Esophagus muscularis mucosa (tissue), 4 donors: ENCODE data around the gene ASPSCR1. TPM values are rescaled to one million over a fixed set of nuclear protein-coding genes. Genes with fewer than 3 reads are reported as not detected.

Source experiments
- DNase-seq: peaks from one replicate; pipeline ENCODE4 v3.0.0-alpha.2; 2017; ENCODE audit errors: extremely low spot score
- H3K27ac ChIP-seq, 4 donors: fragments of 200-600 bp; sonication (generic); replicated peaks in 1 of 4; 1 replicate in 3 of 4; 2 replicates in 1 of 4; pipeline ENCODE4 v1.5.1; 2016 to 2019; ENCODE audit warnings: mild to moderate bottlenecking in 1 of 4
- H3K27me3 ChIP-seq, 4 donors: fragments of 200-600 bp; sonication (generic); one replicate each; pipeline versions ENCODE4 v1.5.1 to v1.6.0; 2016 to 2019
- H3K36me3 ChIP-seq, 4 donors: fragments of 200-600 bp; sonication (generic); one replicate each; pipeline ENCODE4 v1.5.1; 2016 to 2019
- H3K4me1 ChIP-seq, 4 donors: fragments of 200-600 bp; sonication (generic); one replicate each; pipeline ENCODE4 v1.5.1; 2016 to 2019
- H3K4me3 ChIP-seq, 4 donors: fragments of 200-600 bp; sonication (generic); 1 replicate in 2 of 4; 2 replicates in 2 of 4; pipeline ENCODE4 v1.5.1; 2016 to 2019; ENCODE audit warnings: mild to moderate bottlenecking in 4 of 4, moderate library complexity in 1 of 4
- H3K9me3 ChIP-seq, 4 donors: fragments of 200-600 bp; sonication (generic); 1 replicate in 3 of 4; 2 replicates in 1 of 4; pipeline ENCODE4 v1.5.1; 2016 to 2019
- CTCF ChIP-seq, 3 experiments: fragments of 200-600 bp in 2 of 3; fragments of 450-650 bp in 1 of 3; sonication (generic) in 2 of 3; IDR thresholded peaks; one replicate each; pipeline ENCODE4 v1.5.1; 2017 to 2019; ENCODE audit warnings: antibody characterized with exemption in 3 of 3, mild to moderate bottlenecking in 2 of 3, moderate library complexity in 1 of 3
- EP300 ChIP-seq: sonication (generic); formaldehyde crosslinking; IDR thresholded peaks from one replicate; pipeline ENCODE4 v1.6.1; 2017; ENCODE audit warnings: antibody characterized with exemption
- POLR2A ChIP-seq: fragments of 450-650 bp; IDR thresholded peaks from one replicate; pipeline ENCODE4 v1.6.1; 2017; ENCODE audit warnings: antibody characterized with exemption, moderate library complexity, mild to moderate bottlenecking, low read depth
- POLR2AphosphoS5 ChIP-seq, 2 donors: sonication (generic); formaldehyde crosslinking; IDR thresholded peaks; one replicate each; pipeline ENCODE4 v1.6.1; 2017; ENCODE audit warnings: antibody characterized with exemption in 2 of 2
- WGBS: methylation state at CpG from one replicate; pipeline ENCODE4 v1.1.5; 2018; 5-methylcytosine and 5-hydroxymethylcytosine counted together
- intact Hi-C: fragments of 100-400 bp; cut with DNase I; formaldehyde crosslinking; loops from one replicate; pipeline ENCODE4 v1.15.1; 2023
- total RNA-seq, 4 donors: library from RNA; depleted of rRNA; stranded (reverse); fragments of >200 nt; gene quantifications; one replicate each; pipeline versions ENCODE4 v1.1.0 to v1.2.1, GENCODE V29; 2016

Gene ASPSCR1
- total RNA-seq, 4 donors from 2014 or later: 15.9 to 18.4 (median 17.3) TPM

GRCh38 chr17:81990836-81991683 lies 13.6 kb downstream of the ASPSCR1 start:
- peaks cover 8 to 54% (median 37%) of the 10 kb centered on the region in 4 donors for H3K36me3 ChIP-seq
- peaks cover 14 to 29% (median 23%) of the 10 kb centered on the region in 4 donors for H3K4me1 ChIP-seq
- TF ChIP-seq CTCF (IDR thresholded peaks at IDR 0.05) (no peak), EP300 (no peak), POLR2A (no peak), POLR2AphosphoS5 (IDR thresholded peaks at IDR 0.05) (no peak)
- intact Hi-C loops: no loop called here
- H3K9me3 ChIP-seq: no peaks in the 10 kb centered on the region
- no peak for DNase-seq
- peak overlapping the region; percentile 54 to 62 (median 56) for H3K27ac ChIP-seq
- 87% methylated on average over 17 of the region's 25 CpGs for WGBS
- H3K27me3 ChIP-seq: no peaks in the 10 kb centered on the region
- peak overlapping the region in 2 of 4 donors; percentile 22 to 27 for H3K4me3 ChIP-seq

- Histone ChIP-seq H3K27ac (peak overlapping the region; percentile 54 to 62 (median 56)), H3K36me3 (peaks cover under 1 to 54% (median 36%) of the 10 kb centered on the region in 4 donors), H3K9me3 (no peaks in the 10 kb centered on the region), H3K4me1 (peaks cover 14 to 29% (median 23%) of the 10 kb centered on the region in 4 donors), H3K4me3 (peak overlapping the region; percentile 13 to 38 (median 24)), H3K27me3 (no peaks in the 10 kb centered on the region)
- DNase-seq: no peak
- intact Hi-C loops: no loop called here
- no peak for TF ChIP-seq POLR2A
- TF ChIP-seq POLR2AphosphoS5 (IDR thresholded peaks at IDR 0.05): peak; percentile 5 to 28
- 48% methylated on average over 21 of the region's 31 CpGs for WGBS
These were observed 14.4 kb downstream of the ASPSCR1 start for GRCh38 chr17:81991684-81992305.

GRCh38 chr17:81992306-81993102 lies 15.1 kb downstream of the ASPSCR1 start:
- peak overlapping the region; percentile 54 to 62 (median 56) for H3K27ac ChIP-seq
- TF ChIP-seq CTCF (IDR thresholded peaks at IDR 0.05): no peak
- TF ChIP-seq POLR2A: no peak
- TF ChIP-seq POLR2AphosphoS5 (IDR thresholded peaks at IDR 0.05): no peak
- no peak for TF ChIP-seq EP300
- WGBS: 73% methylated on average over 10 of the region's 31 CpGs

GRCh38 chr17:81993729-81994592 lies 16.5 kb downstream of the ASPSCR1 start:
- intact Hi-C loops: no loop called here
- peaks cover 14 to 29% (median 23%) of the 10 kb centered on the region in 4 donors for H3K4me1 ChIP-seq

More at GRCh38 chr17:81992306-81993102, 15.1 kb downstream of the ASPSCR1 start:
- Histone ChIP-seq H3K4me3 (peak overlapping the region; percentile 13 to 38 (median 24)), H3K4me1 (peaks cover 14 to 29% (median 23%) of the 10 kb centered on the region in 4 donors), H3K27me3 (no peaks in the 10 kb centered on the region), H3K36me3 (peaks cover 0 to 51% (median 34%) of the 10 kb centered on the region in 4 donors), H3K9me3 (no peaks in the 10 kb centered on the region)
- DNase-seq: no peak
- intact Hi-C loops: no loop called here

More at GRCh38 chr17:81993729-81994592, 16.5 kb downstream of the ASPSCR1 start:
- Histone ChIP-seq H3K9me3 (no peaks in the 10 kb centered on the region), H3K27ac (no peak overlapping the region), H3K4me3 (no peak overlapping the region), H3K27me3 (no peaks in the 10 kb centered on the region), H3K36me3 (peaks cover 0 to 47% (median 35%) of the 10 kb centered on the region in 4 donors)
- WGBS: 96% methylated on average over 25 of the region's 37 CpGs
- TF ChIP-seq EP300: no peak
- DNase-seq: no peak
